Endothelial cell of hepatic sinusoid (primary cell): ENCODE data around the gene LEFTY1.
"Not testable (repeated sequence)": the region's sequence is repeated elsewhere in the genome, so short reads cannot be mapped to it uniquely, and the experiment has no call there.

Source experiments
- in situ Hi-C: cut with HindIII; loops from 2 replicates; pipeline ENCODE4 v1.10.0; 2017; ENCODE audit warnings: low sequenced_read_pairs

LEFTY1 gene

DNA sequence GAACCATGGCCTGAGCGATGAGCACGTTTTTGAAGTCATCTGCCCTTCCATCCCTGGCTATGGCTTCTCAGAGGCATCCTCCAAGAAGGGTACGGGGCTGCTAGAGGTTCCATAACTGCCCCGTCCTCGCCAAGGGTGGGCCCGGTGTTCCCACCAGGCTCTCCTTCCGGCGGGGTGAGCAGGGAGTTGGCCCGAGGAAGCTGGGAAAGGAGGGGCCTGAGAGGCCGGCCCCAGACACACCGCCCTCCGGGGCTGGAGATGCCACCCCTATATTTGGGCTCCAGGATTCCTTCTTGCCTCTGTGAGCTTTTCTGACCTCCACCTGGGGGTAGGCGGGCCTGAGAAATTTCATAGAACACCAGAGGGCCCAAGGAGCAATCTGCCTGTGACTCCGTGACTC, 50.2 kb downstream of the LEFTY1 start:
- in situ Hi-C loops, result no loop called here

DNA sequence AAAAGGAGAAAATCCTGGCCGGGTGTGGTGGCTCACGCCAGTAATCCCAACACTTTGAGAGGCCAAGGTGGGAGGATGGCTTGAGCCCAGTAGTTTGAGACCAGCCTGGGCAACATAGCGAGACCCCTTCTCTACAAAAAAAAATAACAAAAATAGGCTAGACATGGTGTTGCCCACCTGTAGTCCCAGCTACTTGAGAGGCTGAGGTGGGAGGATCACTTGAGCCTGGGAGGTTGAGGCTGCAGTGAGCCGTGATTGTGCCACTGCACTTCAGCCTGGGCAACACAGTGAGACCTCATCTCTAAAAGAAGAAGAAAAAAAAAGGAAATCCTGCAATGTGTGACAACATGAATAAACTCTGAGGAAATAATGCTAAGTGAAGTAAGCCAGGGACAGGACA, 52.6 kb downstream of the LEFTY1 start:
- in situ Hi-C loops, result not testable (repeated sequence)
